Measurements from ENCODE around the gene TCF12.

The TCF12 gene

DNA sequence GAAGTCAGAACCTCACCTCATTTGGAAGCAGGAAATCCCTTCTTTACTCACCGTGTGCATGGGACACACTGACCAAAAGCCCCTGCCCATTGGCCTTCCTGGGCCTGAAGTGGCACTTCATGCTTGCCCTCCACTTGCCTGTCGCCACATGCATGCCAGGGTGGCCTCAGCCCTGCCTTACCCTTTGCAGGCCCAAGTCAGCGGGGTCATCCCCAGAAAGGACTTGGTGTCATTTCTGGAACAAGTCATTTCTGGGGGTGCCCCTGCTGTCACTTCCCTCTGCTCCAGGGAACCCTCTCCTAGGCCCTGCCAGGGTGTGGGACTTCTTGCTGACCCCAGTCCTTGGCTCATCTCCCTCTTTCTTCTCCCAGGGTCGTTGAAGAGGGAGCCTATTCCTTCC lies 398.0 kb downstream of the TCF12 start:
- Histone ChIP-seq H3K4me3 (ENCODE audit: low read depth, low read length, poor library complexity, severe bottlenecking) (no peak overlapping the region), H3K27ac (ENCODE audit: low read depth, low read length, poor library complexity, severe bottlenecking) (no peak overlapping the region)
- TF ChIP-seq, protein P1, sequence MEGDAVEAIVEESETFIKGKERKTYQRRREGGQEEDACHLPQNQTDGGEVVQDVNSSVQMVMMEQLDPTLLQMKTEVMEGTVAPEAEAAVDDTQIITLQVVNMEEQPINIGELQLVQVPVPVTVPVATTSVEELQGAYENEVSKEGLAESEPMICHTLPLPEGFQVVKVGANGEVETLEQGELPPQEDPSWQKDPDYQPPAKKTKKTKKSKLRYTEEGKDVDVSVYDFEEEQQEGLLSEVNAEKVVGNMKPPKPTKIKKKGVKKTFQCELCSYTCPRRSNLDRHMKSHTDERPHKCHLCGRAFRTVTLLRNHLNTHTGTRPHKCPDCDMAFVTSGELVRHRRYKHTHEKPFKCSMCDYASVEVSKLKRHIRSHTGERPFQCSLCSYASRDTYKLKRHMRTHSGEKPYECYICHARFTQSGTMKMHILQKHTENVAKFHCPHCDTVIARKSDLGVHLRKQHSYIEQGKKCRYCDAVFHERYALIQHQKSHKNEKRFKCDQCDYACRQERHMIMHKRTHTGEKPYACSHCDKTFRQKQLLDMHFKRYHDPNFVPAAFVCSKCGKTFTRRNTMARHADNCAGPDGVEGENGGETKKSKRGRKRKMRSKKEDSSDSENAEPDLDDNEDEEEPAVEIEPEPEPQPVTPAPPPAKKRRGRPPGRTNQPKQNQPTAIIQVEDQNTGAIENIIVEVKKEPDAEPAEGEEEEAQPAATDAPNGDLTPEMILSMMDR (IDR thresholded peaks at IDR 0.05; ENCODE audit: low read length) = no peak
- no peak for TF ChIP-seq EZH2 (IDR thresholded peaks at IDR 0.05; ENCODE audit: borderline replicate concordance, low read length)

DNA sequence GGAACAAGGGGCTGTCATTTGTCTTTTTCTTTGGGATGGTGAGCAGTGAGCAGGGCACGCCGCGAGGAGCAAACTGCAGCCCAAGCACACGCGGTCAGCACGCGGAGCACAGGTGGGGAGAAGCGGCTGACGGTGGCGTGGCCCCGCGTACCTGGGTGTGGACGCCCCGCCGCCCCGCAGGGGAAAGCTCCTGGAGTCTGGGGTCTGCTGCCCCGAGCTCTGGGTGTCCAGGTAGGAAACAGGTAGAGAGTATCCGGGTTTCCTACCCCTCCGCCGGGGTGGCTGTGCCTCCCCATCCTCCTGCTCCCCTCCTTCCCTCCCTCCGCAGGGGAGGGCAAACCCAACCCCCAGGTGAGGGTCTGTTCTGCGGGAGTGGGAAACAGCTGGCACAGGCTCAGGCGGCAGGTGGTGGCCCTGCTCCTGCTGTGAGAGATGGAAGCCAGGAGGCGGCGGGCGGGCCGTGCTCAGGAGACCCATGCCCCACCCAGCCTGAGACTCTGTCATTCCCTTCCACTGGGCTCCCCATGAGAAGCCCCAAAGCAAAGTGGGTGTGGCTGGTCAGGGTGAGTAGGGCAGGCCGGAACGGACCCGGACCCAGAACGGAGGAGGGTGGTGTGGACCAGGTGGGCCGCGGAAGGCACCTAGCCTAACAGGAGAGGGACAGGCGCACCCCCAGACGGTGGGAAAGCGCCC lies 400.9 kb downstream of the TCF12 start:
- Histone ChIP-seq H3K79me2 (ENCODE audit: insufficient read depth, low read length) (no peaks in the 10 kb centered on the region), H3K27ac (ENCODE audit: low read depth, low read length, poor library complexity, severe bottlenecking) (no peak overlapping the region), H3K27me3 (ENCODE audit: insufficient read depth, low read length) (no peaks in the 10 kb centered on the region), H3K4me1 (ENCODE audit: insufficient read depth, low read length, severe bottlenecking) (peaks cover 28% of the 10 kb centered on the region), H3K9me2 (ENCODE audit: low read depth, low read length) (no peaks in the 10 kb centered on the region), H3K4me2 (ENCODE audit: low read length) (no peak overlapping the region), H3K36me3 (ENCODE audit: insufficient read depth, low read length) (no peaks in the 10 kb centered on the region), H2AFZ (ENCODE audit: low read length) (no peak overlapping the region), H3F3A (ENCODE audit: insufficient read depth, low read length) (no peaks in the 10 kb centered on the region), H3K4me3 (ENCODE audit: low read depth, low read length, poor library complexity, severe bottlenecking) (no peak overlapping the region), H3K9me3 (ENCODE audit: low read length) (no peaks in the 10 kb centered on the region), H4K20me1 (ENCODE audit: insufficient read depth, low read length) (no peaks in the 10 kb centered on the region), H3K9ac (ENCODE audit: low read length) (no peak overlapping the region)
- TF ChIP-seq, protein P1 (IDR thresholded peaks at IDR 0.05; ENCODE audit: low read length) = no peak
- no peak for TF ChIP-seq EZH2 (IDR thresholded peaks at IDR 0.05; ENCODE audit: borderline replicate concordance, low read length)

More for the DNA sequence above, 398.0 kb downstream of the TCF12 start:
- H4K20me1 ChIP-seq (ENCODE audit: insufficient read depth, low read length) = no peaks in the 10 kb centered on the region
- no peaks in the 10 kb centered on the region for H3K9me2 ChIP-seq (ENCODE audit: low read depth, low read length)
- no peak overlapping the region for H3K4me2 ChIP-seq (ENCODE audit: low read length)
- no peaks in the 10 kb centered on the region for H3K27me3 ChIP-seq (ENCODE audit: insufficient read depth, low read length)
- no peaks in the 10 kb centered on the region for H3K79me2 ChIP-seq (ENCODE audit: insufficient read depth, low read length)
- H2AFZ ChIP-seq (ENCODE audit: low read length) = no peak overlapping the region
- H3F3A ChIP-seq (ENCODE audit: insufficient read depth, low read length) = no peaks in the 10 kb centered on the region
- H3K4me1 ChIP-seq (ENCODE audit: insufficient read depth, low read length, severe bottlenecking) = peaks cover 13% of the 10 kb centered on the region
- no peaks in the 10 kb centered on the region for H3K36me3 ChIP-seq (ENCODE audit: insufficient read depth, low read length)
- no peak overlapping the region for H3K9ac ChIP-seq (ENCODE audit: low read length)
- no peaks in the 10 kb centered on the region for H3K9me3 ChIP-seq (ENCODE audit: low read length)

DNA sequence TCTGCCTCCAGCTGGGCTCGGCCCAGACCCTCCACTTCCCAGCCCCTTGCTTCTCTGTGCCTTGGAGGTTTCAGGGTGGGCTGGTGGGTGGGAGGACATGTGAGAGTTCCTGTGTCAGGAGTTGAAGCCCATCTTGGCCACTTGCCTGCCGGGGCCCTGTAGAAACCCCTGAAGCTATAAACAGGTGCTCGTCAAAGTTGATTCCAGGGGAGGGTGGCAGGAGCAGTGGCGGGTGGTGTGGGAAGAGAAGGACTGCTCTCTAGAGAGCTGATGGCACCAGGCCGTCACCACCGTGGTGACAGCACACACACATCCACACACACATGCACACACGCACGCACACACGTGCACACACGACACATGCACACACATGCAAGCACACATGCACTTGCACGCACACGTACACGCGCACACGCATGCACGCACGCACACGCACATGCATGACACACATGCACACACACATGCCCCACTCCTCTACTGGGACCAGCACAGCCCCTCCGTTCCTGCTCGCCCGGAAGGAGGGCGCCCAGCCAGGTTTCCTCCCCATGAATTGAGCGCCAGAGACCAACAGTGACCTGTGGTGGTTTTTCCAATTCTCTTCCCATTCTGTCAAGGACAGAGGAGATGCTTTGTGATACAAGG lies 401.6 kb downstream of the TCF12 start:
- Histone ChIP-seq H3K27ac (ENCODE audit: low read depth, low read length, poor library complexity, severe bottlenecking) (peak overlapping the region; percentile 56), H4K20me1 (ENCODE audit: insufficient read depth, low read length) (no peaks in the 10 kb centered on the region), H3K9ac (ENCODE audit: low read length) (no peak overlapping the region; the same call in 1 of the 2 replicates)

More for the DNA sequence above, 401.6 kb downstream of the TCF12 start:
- TF ChIP-seq EZH2 (IDR thresholded peaks at IDR 0.05; ENCODE audit: borderline replicate concordance, low read length) = no peak
- TF ChIP-seq, protein P1 (IDR thresholded peaks at IDR 0.05; ENCODE audit: low read length) = no peak
- Histone ChIP-seq H3K9me2 (ENCODE audit: low read depth, low read length) (no peaks in the 10 kb centered on the region), H3K79me2 (ENCODE audit: insufficient read depth, low read length) (no peaks in the 10 kb centered on the region), H3K36me3 (ENCODE audit: insufficient read depth, low read length) (no peaks in the 10 kb centered on the region), H3K9me3 (ENCODE audit: low read length) (no peaks in the 10 kb centered on the region), H3K27me3 (ENCODE audit: insufficient read depth, low read length) (no peaks in the 10 kb centered on the region), H3K4me2 (ENCODE audit: low read length) (peak overlapping the region; percentile 43; the same call in 1 of the 2 replicates), H3K4me3 (ENCODE audit: low read depth, low read length, poor library complexity, severe bottlenecking) (no peak overlapping the region), H3F3A (ENCODE audit: insufficient read depth, low read length) (no peaks in the 10 kb centered on the region), H2AFZ (ENCODE audit: low read length) (no peak overlapping the region), H3K4me1 (ENCODE audit: insufficient read depth, low read length, severe bottlenecking) (peaks cover 28% of the 10 kb centered on the region)
